ENCODE data around the gene LRRC59. TPM values are rescaled to one million over a fixed set of nuclear protein-coding genes. Genes with fewer than 3 reads are reported as not detected.

The LRRC59 gene
- total RNA-seq, 4 donors from 2014 or later, result 11.6 to 29.3 (median 24.2) TPM

DNA sequence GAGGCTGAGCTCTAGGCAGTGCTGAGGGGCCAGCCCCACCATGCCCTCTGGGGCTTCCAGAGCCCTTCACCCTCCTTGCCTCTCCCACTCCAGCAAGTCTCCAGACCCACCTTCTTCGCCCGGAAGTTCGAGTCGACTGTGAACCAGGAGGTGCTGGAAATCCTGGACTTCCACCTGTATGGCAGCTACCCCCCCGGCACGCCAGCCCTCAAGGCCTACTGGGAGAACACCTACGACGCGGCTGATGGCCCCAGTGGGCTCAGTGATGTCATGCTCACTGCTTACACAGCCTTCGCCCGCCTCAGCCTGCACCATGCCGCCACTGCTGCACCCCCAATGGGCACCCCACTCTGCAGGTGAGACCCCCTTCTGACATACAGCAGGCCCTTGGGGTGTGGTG, 40.9 kb downstream of the LRRC59 start:
- no peak for TF ChIP-seq POLR2A (IDR thresholded peaks at IDR 0.05)
- TF ChIP-seq, protein P1, sequence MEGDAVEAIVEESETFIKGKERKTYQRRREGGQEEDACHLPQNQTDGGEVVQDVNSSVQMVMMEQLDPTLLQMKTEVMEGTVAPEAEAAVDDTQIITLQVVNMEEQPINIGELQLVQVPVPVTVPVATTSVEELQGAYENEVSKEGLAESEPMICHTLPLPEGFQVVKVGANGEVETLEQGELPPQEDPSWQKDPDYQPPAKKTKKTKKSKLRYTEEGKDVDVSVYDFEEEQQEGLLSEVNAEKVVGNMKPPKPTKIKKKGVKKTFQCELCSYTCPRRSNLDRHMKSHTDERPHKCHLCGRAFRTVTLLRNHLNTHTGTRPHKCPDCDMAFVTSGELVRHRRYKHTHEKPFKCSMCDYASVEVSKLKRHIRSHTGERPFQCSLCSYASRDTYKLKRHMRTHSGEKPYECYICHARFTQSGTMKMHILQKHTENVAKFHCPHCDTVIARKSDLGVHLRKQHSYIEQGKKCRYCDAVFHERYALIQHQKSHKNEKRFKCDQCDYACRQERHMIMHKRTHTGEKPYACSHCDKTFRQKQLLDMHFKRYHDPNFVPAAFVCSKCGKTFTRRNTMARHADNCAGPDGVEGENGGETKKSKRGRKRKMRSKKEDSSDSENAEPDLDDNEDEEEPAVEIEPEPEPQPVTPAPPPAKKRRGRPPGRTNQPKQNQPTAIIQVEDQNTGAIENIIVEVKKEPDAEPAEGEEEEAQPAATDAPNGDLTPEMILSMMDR (IDR thresholded peaks at IDR 0.05), result no peak
- H3K4me3 ChIP-seq (ENCODE audit: low read depth, poor library complexity, severe bottlenecking), result no peak overlapping the region
- 87 to 98% methylated on average over 7 to 12 of the region's 12 CpGs for WGBS, 2 donors
- DNase-seq (ENCODE audit: low spot score in 2 of 2), result peak in 1 of 2 donors; percentile 80
- intact Hi-C loops (cut with DNase I; ENCODE audit: low total_unique reads), result no loop called here

- 78 to 83% methylated on average over 11 to 20 of the region's 20 CpGs for WGBS, 2 donors
- intact Hi-C loops (cut with DNase I; ENCODE audit: low total_unique reads), result no loop called here
- peak in 1 of 2 donors; percentile 83 for DNase-seq (ENCODE audit: low spot score in 2 of 2)
- TF ChIP-seq, protein P1 (IDR thresholded peaks at IDR 0.05), result no peak
- no peak for TF ChIP-seq POLR2A (IDR thresholded peaks at IDR 0.05)
- no peak overlapping the region for H3K4me3 ChIP-seq (ENCODE audit: low read depth, poor library complexity, severe bottlenecking)
These were observed 41.5 kb downstream of the LRRC59 start for GRCh38 chr17:50355701-50356341.

- intact Hi-C loops (cut with DNase I; ENCODE audit: low total_unique reads), result no loop called here
- DNase-seq (ENCODE audit: low spot score in 2 of 2), result no peak
- WGBS, 2 donors, result 71 to 85% methylated on average over 3 to 4 of the region's 4 CpGs
- no peak overlapping the region for H3K4me3 ChIP-seq (ENCODE audit: low read depth, poor library complexity, severe bottlenecking)
- TF ChIP-seq, protein P1 (IDR thresholded peaks at IDR 0.05), result no peak
- TF ChIP-seq POLR2A (IDR thresholded peaks at IDR 0.05), result no peak
These were observed 42.0 kb downstream of the LRRC59 start for GRCh38 chr17:50355336-50355700.

DNA sequence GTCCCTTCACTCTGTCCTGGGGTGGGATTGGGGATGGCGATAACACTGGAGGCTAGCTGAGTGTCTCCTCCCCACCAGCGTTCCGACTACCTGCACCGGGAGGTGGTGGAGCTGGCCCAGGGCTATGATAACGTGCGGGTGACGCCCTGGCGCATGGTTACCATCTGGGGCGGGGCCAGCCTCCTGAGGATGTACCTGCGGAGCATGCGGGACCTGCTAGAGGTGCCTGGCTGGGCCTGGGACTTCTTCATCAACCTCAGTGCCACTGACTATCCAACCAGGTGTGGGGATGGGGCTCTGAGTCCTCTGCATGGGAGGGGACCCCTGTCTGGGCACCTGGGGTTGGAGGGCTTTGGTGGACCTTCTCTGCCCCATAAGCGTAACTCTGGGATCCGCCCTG, 42.5 kb downstream of the LRRC59 start:
- TF ChIP-seq POLR2A (IDR thresholded peaks at IDR 0.05), result no peak
- TF ChIP-seq, protein P1 (IDR thresholded peaks at IDR 0.05), result no peak
- H3K4me3 ChIP-seq (ENCODE audit: low read depth, poor library complexity, severe bottlenecking), result no peak overlapping the region
- intact Hi-C loops (cut with DNase I; ENCODE audit: low total_unique reads), result no loop called here
- DNase-seq (ENCODE audit: low spot score in 2 of 2), result peak in 1 of 2 donors; percentile 82
- 69 to 73% methylated on average over 13 of the region's 13 CpGs for WGBS, 2 donors

- TF ChIP-seq, protein P1 (IDR thresholded peaks at IDR 0.05), result no peak
- no peak for TF ChIP-seq POLR2A (IDR thresholded peaks at IDR 0.05)
- WGBS, 2 donors, result 92 to 95% methylated on average over 15 of the region's 15 CpGs
- no peak overlapping the region for H3K4me3 ChIP-seq (ENCODE audit: low read depth, poor library complexity, severe bottlenecking)
- intact Hi-C loops (cut with DNase I; ENCODE audit: low total_unique reads), result no loop called here
- DNase-seq (ENCODE audit: low spot score in 2 of 2), result peak in 1 of 2 donors; percentile 69
These were observed 43.1 kb downstream of the LRRC59 start for GRCh38 chr17:50354198-50354597.

Data from lower leg skin (tissue), 4 donors.